ENCODE data around the gene ZNF579. TPM values are rescaled to one million over a fixed set of nuclear protein-coding genes. Genes with fewer than 3 reads are reported as not detected.

The ZNF579 gene
- total and polyA plus RNA-seq, 7 experiments from 2014 or later: 0.50 to 11.0 (median 6.1) TPM

- Histone ChIP-seq H3K36me3 (ENCODE audit: control insufficient read depth in 2 of 3, insufficient read depth in 3 of 3, low read length in 3 of 3) (no peaks in the 10 kb centered on the region), H3K9me3 (ENCODE audit: control insufficient read depth in 2 of 3, low read length in 3 of 3) (no peaks in the 10 kb centered on the region), H3K4me3 (ENCODE audit: low read length) (no peak overlapping the region), H3K27me3 (ENCODE audit: control insufficient read depth in 2 of 2, insufficient read depth in 2 of 2, low read length in 2 of 2) (no peaks in the 10 kb centered on the region), H3K27ac (ENCODE audit: low read depth, low read length) (no peak overlapping the region), H3K4me1 (ENCODE audit: control insufficient read depth in 2 of 2, insufficient read depth in 2 of 2, low read length in 2 of 2) (no peaks in the 10 kb centered on the region)
- CTCF ChIA-PET: no interaction called here
- POLR2A ChIA-PET: no interaction called here
- no peak for ATAC-seq
- Mint-ChIP-seq H3K9me3 (no peaks in the 10 kb centered on the region), H3K36me3 (no peaks in the 10 kb centered on the region), H3K4me1 (peaks cover 0 to 2% (median 0%) of the 10 kb centered on the region in 7 donors), H3K4me3 (no peak overlapping the region), H3K27ac (no peak overlapping the region), H3K27me3 (peaks cover 0 to 14% (median 5%) of the 10 kb centered on the region in 5 donors)
- intact Hi-C loops (cut with micrococcal nuclease): no loop called here
- no peak for DNase-seq
These were observed 25.9 kb downstream of the ZNF579 start for GRCh38 chr19:55554741-55555152.

GRCh38 chr19:55554302-55554701, 26.3 kb downstream of the ZNF579 start:
- Histone ChIP-seq H3K27ac (ENCODE audit: low read depth, low read length) (no peak overlapping the region), H3K9me3 (ENCODE audit: control insufficient read depth in 2 of 3, low read length in 3 of 3) (no peaks in the 10 kb centered on the region), H3K36me3 (ENCODE audit: control insufficient read depth in 2 of 3, insufficient read depth in 3 of 3, low read length in 3 of 3) (no peaks in the 10 kb centered on the region), H3K27me3 (ENCODE audit: control insufficient read depth in 2 of 2, insufficient read depth in 2 of 2, low read length in 2 of 2) (no peaks in the 10 kb centered on the region), H3K4me1 (ENCODE audit: control insufficient read depth in 2 of 2, insufficient read depth in 2 of 2, low read length in 2 of 2) (no peaks in the 10 kb centered on the region), H3K4me3 (ENCODE audit: low read length) (no peak overlapping the region)
- H3K27ac Mint-ChIP-seq: no peak overlapping the region
- ChIA-PET CTCF (no interaction called here), POLR2A (no interaction called here)
- no peaks in the 10 kb centered on the region for H3K36me3 Mint-ChIP-seq
- intact Hi-C loops (cut with micrococcal nuclease): no loop called here
- H3K27me3 Mint-ChIP-seq: peaks cover 0 to 14% (median 5%) of the 10 kb centered on the region in 5 donors
- H3K4me1 Mint-ChIP-seq: peaks cover 0 to 2% (median 0%) of the 10 kb centered on the region in 7 donors
- no peaks in the 10 kb centered on the region for H3K9me3 Mint-ChIP-seq
- no peak overlapping the region for H3K4me3 Mint-ChIP-seq
- ATAC-seq (no peak), DNase-seq (no peak)

- ChIA-PET CTCF (no interaction called here), POLR2A (no interaction called here)
- ATAC-seq: no peak
- no peak for DNase-seq
- H3K36me3 Mint-ChIP-seq: no peaks in the 10 kb centered on the region
- no peaks in the 10 kb centered on the region for H3K27me3 ChIP-seq (ENCODE audit: control insufficient read depth in 2 of 2, insufficient read depth in 2 of 2, low read length in 2 of 2)
- H3K27ac Mint-ChIP-seq: no peak overlapping the region
- no peaks in the 10 kb centered on the region for H3K9me3 ChIP-seq (ENCODE audit: control insufficient read depth in 2 of 3, low read length in 3 of 3)
- H3K4me1 ChIP-seq (ENCODE audit: control insufficient read depth in 2 of 2, insufficient read depth in 2 of 2, low read length in 2 of 2): no peaks in the 10 kb centered on the region
- no peak overlapping the region for H3K27ac ChIP-seq (ENCODE audit: low read depth, low read length)
- H3K4me1 Mint-ChIP-seq: peaks cover 0 to 2% (median 0%) of the 10 kb centered on the region in 7 donors
- no peaks in the 10 kb centered on the region for H3K36me3 ChIP-seq (ENCODE audit: control insufficient read depth in 2 of 3, insufficient read depth in 3 of 3, low read length in 3 of 3)
- peaks cover 0 to 14% (median 5%) of the 10 kb centered on the region in 5 donors for H3K27me3 Mint-ChIP-seq
- no peak overlapping the region for H3K4me3 ChIP-seq (ENCODE audit: low read length)
- intact Hi-C loops (cut with micrococcal nuclease): no loop called here
- no peak overlapping the region for H3K4me3 Mint-ChIP-seq
- no peaks in the 10 kb centered on the region for H3K9me3 Mint-ChIP-seq
These were observed 27.1 kb downstream of the ZNF579 start for GRCh38 chr19:55553217-55554182.

DNA sequence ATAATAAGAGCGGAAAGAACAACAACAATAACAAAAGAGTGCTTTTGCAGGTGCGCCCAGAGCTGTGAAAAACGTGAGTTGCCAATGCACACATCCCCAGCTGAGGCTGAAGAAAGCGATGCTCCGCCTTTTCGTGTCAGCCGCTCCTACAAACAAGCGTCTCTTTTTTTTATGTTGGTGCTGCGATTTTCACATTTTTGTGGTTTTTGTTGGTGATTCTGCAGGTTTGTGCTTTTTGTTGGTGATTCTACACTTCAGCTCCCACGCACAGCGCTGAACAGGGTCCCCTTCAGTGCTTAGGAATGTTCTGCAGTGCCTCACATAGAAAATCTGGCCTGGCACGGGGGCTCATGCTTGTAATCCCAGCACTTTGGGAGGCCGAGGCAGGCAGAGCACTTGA, 28.0 kb downstream of the ZNF579 start:
- H3K4me1 ChIP-seq (ENCODE audit: control insufficient read depth in 2 of 2, insufficient read depth in 2 of 2, low read length in 2 of 2): no peaks in the 10 kb centered on the region
- intact Hi-C loops (cut with micrococcal nuclease): no loop called here
- no peak for DNase-seq
- Mint-ChIP-seq H3K4me3 (no peak overlapping the region), H3K36me3 (no peaks in the 10 kb centered on the region), H3K9me3 (no peaks in the 10 kb centered on the region), H3K4me1 (peaks cover 0 to 2% (median 0%) of the 10 kb centered on the region in 7 donors), H3K27ac (no peak overlapping the region), H3K27me3 (peaks cover under 1 to 21% (median 9%) of the 10 kb centered on the region in 5 donors)
- no peaks in the 10 kb centered on the region for H3K36me3 ChIP-seq (ENCODE audit: control insufficient read depth in 2 of 3, insufficient read depth in 3 of 3, low read length in 3 of 3)
- H3K27me3 ChIP-seq (ENCODE audit: control insufficient read depth in 2 of 2, insufficient read depth in 2 of 2, low read length in 2 of 2): no peaks in the 10 kb centered on the region
- CTCF ChIA-PET: no interaction called here
- no peaks in the 10 kb centered on the region for H3K9me3 ChIP-seq (ENCODE audit: control insufficient read depth in 2 of 3, low read length in 3 of 3)
- no peak overlapping the region for H3K27ac ChIP-seq (ENCODE audit: low read depth, low read length)
- POLR2A ChIA-PET: no interaction called here
- ATAC-seq: no peak
- H3K4me3 ChIP-seq (ENCODE audit: low read length): no peak overlapping the region

DNA sequence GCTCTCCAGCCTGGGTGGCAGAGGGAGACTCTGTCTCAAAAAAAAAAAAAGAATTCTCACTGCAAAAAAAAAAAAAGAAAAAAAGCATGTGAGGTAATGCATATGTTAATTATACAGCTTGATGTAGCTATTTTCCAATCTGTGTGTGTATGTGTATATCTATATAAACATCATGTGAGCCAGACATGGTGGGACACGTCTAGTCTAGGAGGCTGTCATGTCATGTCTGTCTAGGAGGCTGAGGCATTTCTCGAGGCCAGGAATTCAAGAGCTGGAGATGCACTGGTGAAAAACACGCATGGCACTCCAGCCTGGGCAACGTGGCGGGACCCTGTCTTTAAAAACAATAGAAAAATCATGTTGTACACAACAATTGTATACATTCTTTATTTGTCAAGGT, 28.4 kb downstream of the ZNF579 start:
- no peak for DNase-seq
- no peak overlapping the region for H3K27ac ChIP-seq (ENCODE audit: low read depth, low read length)
- H3K27me3 Mint-ChIP-seq: peaks cover 4 to 25% (median 13%) of the 10 kb centered on the region in 5 donors
- H3K4me1 Mint-ChIP-seq: peaks cover 0 to 2% (median 0%) of the 10 kb centered on the region in 7 donors
- no peaks in the 10 kb centered on the region for H3K27me3 ChIP-seq (ENCODE audit: control insufficient read depth in 2 of 2, insufficient read depth in 2 of 2, low read length in 2 of 2)
- peak overlapping the region in 1 of 9 donors; percentile 18 for H3K27ac Mint-ChIP-seq
- H3K36me3 Mint-ChIP-seq: no peaks in the 10 kb centered on the region
- H3K4me3 Mint-ChIP-seq: no peak overlapping the region
- intact Hi-C loops (cut with micrococcal nuclease): no loop called here
- ChIA-PET CTCF (no interaction called here), POLR2A (no interaction called here)
- H3K9me3 Mint-ChIP-seq: no peaks in the 10 kb centered on the region
- no peak for ATAC-seq
- H3K36me3 ChIP-seq (ENCODE audit: control insufficient read depth in 2 of 3, insufficient read depth in 3 of 3, low read length in 3 of 3): no peaks in the 10 kb centered on the region
- H3K4me1 ChIP-seq (ENCODE audit: control insufficient read depth in 2 of 2, insufficient read depth in 2 of 2, low read length in 2 of 2): no peaks in the 10 kb centered on the region
- H3K9me3 ChIP-seq (ENCODE audit: control insufficient read depth in 2 of 3, low read length in 3 of 3): no peaks in the 10 kb centered on the region
- H3K4me3 ChIP-seq (ENCODE audit: low read length): no peak overlapping the region

GRCh38 chr19:55550321-55550650, 30.4 kb downstream of the ZNF579 start:
- no peaks in the 10 kb centered on the region for H3K4me1 ChIP-seq (ENCODE audit: control insufficient read depth in 2 of 2, insufficient read depth in 2 of 2, low read length in 2 of 2)
- H3K4me3 ChIP-seq (ENCODE audit: low read length): no peak overlapping the region
- ATAC-seq (no peak), DNase-seq (no peak)
- no peaks in the 10 kb centered on the region for H3K9me3 Mint-ChIP-seq
- no peaks in the 10 kb centered on the region for H3K36me3 Mint-ChIP-seq
- no peak overlapping the region for H3K27ac ChIP-seq (ENCODE audit: low read depth, low read length)
- H3K27me3 ChIP-seq (ENCODE audit: control insufficient read depth in 2 of 2, insufficient read depth in 2 of 2, low read length in 2 of 2): no peaks in the 10 kb centered on the region
- H3K27me3 Mint-ChIP-seq: peaks cover 13 to 36% (median 17%) of the 10 kb centered on the region in 5 donors
- H3K36me3 ChIP-seq (ENCODE audit: control insufficient read depth in 2 of 3, insufficient read depth in 3 of 3, low read length in 3 of 3): no peaks in the 10 kb centered on the region
- intact Hi-C loops (cut with micrococcal nuclease): no loop called here
- POLR2A ChIA-PET: no interaction called here
- H3K9me3 ChIP-seq (ENCODE audit: control insufficient read depth in 2 of 3, low read length in 3 of 3): no peaks in the 10 kb centered on the region
- H3K4me3 Mint-ChIP-seq: no peak overlapping the region
- no peak overlapping the region for H3K27ac Mint-ChIP-seq
- CTCF ChIA-PET: no interaction called here
- peaks cover 0 to 8% (median 0%) of the 10 kb centered on the region in 7 donors for H3K4me1 Mint-ChIP-seq
